ENCODE results near the gene NRP1. TPM values are rescaled to one million over a fixed set of nuclear protein-coding genes. Genes with fewer than 3 reads are reported as not detected.

Gene NRP1
- total RNA-seq, 4 donors from 2014 or later, result 45.7 to 90.0 (median 57.7) TPM

DNA sequence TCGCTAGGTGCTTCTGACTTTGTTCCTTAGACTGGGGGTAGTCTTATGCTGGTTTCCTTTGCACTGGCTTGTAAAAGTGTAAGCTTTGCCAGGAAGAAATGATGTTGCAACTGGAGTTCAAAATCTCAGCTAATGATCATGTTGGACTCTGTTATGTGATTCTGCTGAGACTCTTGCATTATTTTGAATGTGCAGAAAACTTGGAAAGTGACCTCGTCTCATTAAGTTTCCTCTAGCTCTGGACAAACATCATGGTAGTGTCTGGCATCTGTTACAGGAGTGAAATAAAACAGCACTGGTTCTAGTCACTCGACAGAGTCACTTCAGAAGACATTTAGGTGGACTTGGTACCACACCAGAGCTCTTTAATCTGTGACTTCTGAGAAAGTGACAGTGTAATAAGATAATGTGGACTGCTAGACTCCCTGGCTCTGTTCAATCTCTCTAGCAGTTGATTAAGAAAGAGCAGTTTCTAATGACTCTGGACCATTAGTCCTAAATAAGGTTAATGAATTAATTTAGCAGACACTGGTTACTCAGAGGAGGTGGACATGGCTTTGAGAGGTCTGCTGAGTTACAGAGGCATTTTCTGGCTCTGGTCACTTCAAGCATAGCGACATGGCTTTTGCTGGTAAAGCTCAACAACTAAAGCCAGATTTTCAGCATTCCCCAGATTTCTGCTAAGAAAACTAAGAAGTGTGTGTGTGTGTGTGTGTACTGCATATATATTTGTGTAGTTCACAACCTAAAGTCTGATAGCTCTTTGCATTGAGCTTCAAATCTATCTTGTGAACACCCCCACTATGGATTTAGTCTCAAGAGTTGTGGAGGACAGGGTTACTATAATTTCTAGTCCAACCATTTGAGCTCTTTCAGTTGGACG is 2.0 kb downstream of the NRP1 start:
- Histone ChIP-seq H3K27me3 (no peaks in the 10 kb centered on the region), H3K27ac (peak overlapping the region in 2 of 4 donors; percentile 91), H3K4me3 (peak overlapping the region; percentile 10 to 84 (median 51)), H3K36me3 (peaks cover 0 to 7% (median 0%) of the 10 kb centered on the region in 3 donors), H3K9me3 (no peaks in the 10 kb centered on the region), H3K4me1 (peaks cover 0 to 57% (median 6%) of the 10 kb centered on the region in 4 donors)
- TF ChIP-seq POLR2A (IDR thresholded peaks at IDR 0.05) (no peak), CTCF (IDR thresholded peaks at IDR 0.05) (no peak), EP300 (IDR thresholded peaks at IDR 0.05) (peak in 1 of 2 donors; percentile 65)
- WGBS, 2 donors, result 42 to 45% methylated on average over 5 of the region's 5 CpGs
- DNase-seq (ENCODE audit: low spot score in 2 of 2), result no peak

DNA sequence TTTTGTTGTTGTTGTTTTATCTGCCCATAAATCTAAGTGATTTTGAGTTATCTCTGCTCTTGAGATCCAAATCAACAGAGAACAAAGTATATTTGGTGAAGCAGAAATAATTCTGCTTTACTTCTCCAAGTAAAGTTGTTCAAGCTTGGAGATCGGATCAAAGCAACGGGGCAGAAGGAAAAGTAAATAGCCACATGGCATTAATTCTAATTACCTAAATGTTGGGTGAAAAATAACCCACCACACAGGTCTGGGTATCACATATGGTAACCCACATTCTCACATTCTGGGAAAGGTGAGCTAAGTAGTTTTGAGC is 3.1 kb downstream of the NRP1 start:
- H3K9me3 ChIP-seq, result no peaks in the 10 kb centered on the region
- 44 to 50% methylated on average over 2 of the region's 2 CpGs for WGBS, 2 donors
- DNase-seq (ENCODE audit: low spot score in 2 of 2), result no peak
- peaks cover 0 to 58% (median 6%) of the 10 kb centered on the region in 4 donors for H3K4me1 ChIP-seq
- peak overlapping the region in 3 of 4 donors; percentile 19 to 84 (median 28) for H3K4me3 ChIP-seq
- peak overlapping the region in 2 of 4 donors; percentile 91 for H3K27ac ChIP-seq
- H3K27me3 ChIP-seq, result no peaks in the 10 kb centered on the region
- TF ChIP-seq EP300 (IDR thresholded peaks at IDR 0.05), result no peak
- no peak for TF ChIP-seq POLR2A (IDR thresholded peaks at IDR 0.05)
- no peak for TF ChIP-seq CTCF (IDR thresholded peaks at IDR 0.05)
- H3K36me3 ChIP-seq, result peaks cover 0 to 7% (median 0%) of the 10 kb centered on the region in 3 donors

DNA sequence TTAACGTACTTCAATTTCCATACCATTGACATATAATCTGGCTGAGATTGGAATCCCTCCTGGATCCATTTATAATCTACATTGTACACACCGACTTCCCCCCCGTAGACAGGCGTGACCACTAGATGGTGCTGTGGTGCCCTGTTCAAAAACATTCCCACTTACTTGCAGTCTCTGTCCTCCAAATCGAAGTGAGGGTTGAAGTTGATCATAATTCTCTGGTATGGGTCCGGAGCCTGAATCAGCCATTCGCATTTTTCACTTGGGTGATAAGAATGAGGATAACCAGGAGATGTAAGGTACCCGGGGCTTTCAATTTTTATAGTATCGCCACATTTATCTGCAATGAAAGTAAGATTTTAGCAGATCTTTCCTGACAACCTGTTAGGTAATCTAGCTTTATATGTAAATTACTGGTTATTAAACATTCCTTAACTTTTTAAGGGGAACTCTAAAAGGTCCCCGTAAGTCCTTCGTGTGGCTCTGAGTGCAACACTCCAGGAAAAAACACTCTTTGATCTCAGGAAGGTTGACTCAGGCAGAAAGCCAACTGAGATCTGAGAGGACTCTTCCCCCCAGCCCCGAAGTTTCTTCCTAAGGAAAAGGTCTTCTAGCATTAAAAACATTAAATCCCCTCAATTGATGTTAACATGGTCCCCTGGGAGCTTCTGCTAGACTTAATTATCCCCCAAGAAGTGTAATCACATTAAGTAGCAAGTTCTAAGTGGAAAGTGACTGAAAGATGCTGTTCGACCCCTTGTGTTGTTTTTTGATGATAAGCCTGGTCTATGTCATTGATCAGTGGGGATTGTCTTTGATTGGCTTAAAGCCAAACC is 3.7 kb downstream of the NRP1 start:
- H3K36me3 ChIP-seq, result peaks cover 0 to 7% (median 0%) of the 10 kb centered on the region in 3 donors
- H3K9me3 ChIP-seq, result no peaks in the 10 kb centered on the region
- peak overlapping the region in 2 of 4 donors; percentile 76 to 91 for H3K27ac ChIP-seq
- peak; percentile 78 to 96 for DNase-seq (ENCODE audit: low spot score in 2 of 2)
- peaks cover 0 to 58% (median 6%) of the 10 kb centered on the region in 4 donors for H3K4me1 ChIP-seq
- peak overlapping the region in 3 of 4 donors; percentile 19 to 84 (median 28) for H3K4me3 ChIP-seq
- peak in 1 of 2 donors; percentile 49 for TF ChIP-seq EP300 (IDR thresholded peaks at IDR 0.05)
- TF ChIP-seq CTCF (IDR thresholded peaks at IDR 0.05), result peak; percentile 80 to 92 (median 89)
- no peak for TF ChIP-seq POLR2A (IDR thresholded peaks at IDR 0.05)
- 12 to 14% methylated on average over 13 of the region's 13 CpGs for WGBS, 2 donors
- no peaks in the 10 kb centered on the region for H3K27me3 ChIP-seq

- DNase-seq (ENCODE audit: low spot score in 2 of 2), result no peak
- Histone ChIP-seq H3K27me3 (no peaks in the 10 kb centered on the region), H3K4me1 (peaks cover 0 to 64% (median 6%) of the 10 kb centered on the region in 4 donors), H3K36me3 (peaks cover 0 to 11% (median 0%) of the 10 kb centered on the region in 3 donors), H3K27ac (no peak overlapping the region), H3K9me3 (no peaks in the 10 kb centered on the region), H3K4me3 (no peak overlapping the region)
- WGBS, 2 donors, result 81 to 86% methylated on average over 2 of the region's 2 CpGs
- TF ChIP-seq EP300 (IDR thresholded peaks at IDR 0.05), result no peak
- no peak for TF ChIP-seq POLR2A (IDR thresholded peaks at IDR 0.05)
- TF ChIP-seq CTCF (IDR thresholded peaks at IDR 0.05), result no peak
Measured at GRCh38 chr10:33329178-33329577, 5.3 kb downstream of the NRP1 start.
